GM18526 (cell line): Measurements from ENCODE around the gene MRGPRG.

ENCODE experiments used
- POLR2A ChIP-seq: IDR thresholded peaks from 3 replicates; pipeline ENCODE4 v1.6.1; 2011; ENCODE audit not compliant: insufficient read length; ENCODE audit errors: extremely low read depth

MRGPRG gene, protein sequence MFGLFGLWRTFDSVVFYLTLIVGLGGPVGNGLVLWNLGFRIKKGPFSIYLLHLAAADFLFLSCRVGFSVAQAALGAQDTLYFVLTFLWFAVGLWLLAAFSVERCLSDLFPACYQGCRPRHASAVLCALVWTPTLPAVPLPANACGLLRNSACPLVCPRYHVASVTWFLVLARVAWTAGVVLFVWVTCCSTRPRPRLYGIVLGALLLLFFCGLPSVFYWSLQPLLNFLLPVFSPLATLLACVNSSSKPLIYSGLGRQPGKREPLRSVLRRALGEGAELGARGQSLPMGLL

DNA sequence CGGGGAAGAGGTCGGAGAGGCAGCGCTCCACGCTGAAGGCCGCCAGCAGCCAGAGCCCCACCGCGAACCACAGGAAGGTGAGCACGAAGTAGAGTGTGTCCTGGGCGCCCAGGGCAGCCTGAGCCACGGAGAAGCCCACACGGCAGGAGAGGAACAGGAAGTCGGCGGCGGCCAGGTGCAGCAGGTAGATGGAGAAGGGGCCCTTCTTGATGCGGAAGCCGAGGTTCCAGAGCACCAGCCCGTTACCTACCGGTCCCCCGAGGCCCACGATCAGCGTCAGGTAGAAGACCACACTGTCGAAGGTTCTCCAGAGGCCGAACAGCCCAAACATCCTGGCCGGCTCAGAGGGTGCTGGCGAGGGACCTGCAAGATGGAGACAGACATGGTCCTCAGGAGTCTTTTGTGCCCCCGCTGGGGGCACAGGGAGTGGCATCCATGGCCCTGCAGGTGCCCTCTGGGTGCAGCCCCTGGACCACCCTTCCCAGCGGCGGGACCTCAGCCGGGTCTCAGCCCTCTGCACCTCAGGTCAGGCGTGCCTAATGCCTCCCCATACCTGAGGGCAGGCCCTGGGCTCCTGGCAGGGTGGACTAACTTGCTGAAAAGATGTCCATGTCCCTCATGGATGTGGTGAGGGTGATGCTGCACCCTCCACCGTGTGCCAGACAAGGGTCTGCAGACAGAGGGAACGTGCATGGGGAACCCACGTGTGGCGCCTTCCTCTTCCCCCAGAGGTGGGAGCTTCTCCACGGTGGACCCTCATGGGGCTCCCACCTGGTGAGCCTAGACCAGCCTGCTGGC is at the start of gene MRGPRG:
Gene MRGPRG (minus strand): TSS at position 331 of the 798 bp plus-strand sequence. CDS start 0 bp downstream, at position 331.
- no peak for TF ChIP-seq POLR2A

DNA sequence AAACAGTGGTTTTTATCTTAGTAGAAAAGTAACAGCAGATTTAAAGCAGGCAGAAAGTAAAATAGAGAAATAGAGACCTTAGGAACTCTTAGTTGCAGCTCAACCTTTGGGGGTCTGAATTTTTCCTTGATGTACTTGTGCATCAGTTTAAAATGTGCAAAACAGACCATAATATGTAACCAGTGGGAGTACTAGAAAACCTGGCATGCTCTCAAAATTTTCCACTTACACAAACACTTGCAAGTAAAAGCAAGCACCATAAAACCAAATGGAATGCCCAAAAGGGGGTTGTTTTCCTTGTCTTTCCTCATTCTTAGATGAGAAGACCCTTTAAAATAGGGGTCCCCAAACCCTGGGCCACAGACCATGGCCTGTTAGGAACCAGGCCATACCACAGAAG is 26.5 kb upstream of the MRGPRG start:
- no peak for TF ChIP-seq POLR2A

DNA sequence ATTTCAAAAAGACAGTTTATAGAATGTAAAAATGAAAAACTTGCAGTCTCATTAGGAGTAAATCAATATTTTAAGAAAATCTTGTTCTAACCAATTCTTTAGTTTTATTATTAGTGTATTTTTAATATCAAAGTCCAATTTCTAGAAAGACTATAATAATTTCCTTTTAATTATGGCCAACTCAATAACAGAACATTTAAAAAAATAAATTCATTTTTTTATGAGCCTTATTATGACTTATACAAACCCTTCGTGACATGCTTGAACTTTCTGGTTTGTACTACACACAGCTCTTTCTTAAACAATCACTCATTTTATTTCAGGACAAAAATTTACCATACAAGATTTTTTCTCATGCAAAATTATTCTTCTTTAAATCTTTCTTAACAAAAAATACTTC is 25.3 kb upstream of the MRGPRG start:
- TF ChIP-seq POLR2A: no peak

DNA sequence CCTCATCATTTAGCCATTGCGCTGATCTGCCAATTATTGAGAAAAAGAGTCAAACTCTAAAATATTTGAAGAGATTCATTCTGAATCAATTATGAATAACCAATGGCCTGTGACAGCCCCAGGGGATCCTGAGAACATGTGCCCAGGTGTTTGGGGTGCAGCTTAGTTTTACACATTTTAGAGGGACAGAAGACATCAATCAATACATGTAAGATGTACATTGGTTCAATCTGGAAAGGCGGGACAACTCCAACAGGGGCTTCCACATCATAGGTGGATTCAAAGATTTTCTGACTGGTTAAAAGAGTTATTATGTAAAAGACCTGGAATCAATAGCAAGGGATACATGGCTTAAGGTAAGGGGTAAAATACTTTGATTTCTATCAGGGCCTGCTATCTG is 18.5 kb upstream of the MRGPRG start:
- TF ChIP-seq POLR2A: no peak

DNA sequence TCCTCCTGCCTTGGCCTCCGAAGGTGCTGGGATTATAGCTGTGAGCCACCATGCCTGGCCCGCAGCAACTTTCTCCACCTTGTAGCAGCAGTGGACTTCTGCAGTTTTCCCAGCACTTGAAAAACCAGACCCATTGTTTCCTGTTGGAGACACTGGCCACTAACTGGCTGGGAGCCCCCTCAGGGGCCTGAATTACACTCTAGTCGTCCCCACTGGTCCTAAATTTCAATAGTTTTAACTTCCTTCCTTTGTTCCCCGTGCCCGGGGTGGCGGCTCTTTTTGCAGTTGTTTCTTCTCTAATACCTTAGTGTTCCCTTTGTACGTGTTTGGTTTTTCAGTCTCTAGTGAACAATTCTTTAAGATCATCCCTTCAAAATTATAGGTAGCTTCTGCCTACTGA is 16.2 kb upstream of the MRGPRG start:
- TF ChIP-seq POLR2A: no peak

DNA sequence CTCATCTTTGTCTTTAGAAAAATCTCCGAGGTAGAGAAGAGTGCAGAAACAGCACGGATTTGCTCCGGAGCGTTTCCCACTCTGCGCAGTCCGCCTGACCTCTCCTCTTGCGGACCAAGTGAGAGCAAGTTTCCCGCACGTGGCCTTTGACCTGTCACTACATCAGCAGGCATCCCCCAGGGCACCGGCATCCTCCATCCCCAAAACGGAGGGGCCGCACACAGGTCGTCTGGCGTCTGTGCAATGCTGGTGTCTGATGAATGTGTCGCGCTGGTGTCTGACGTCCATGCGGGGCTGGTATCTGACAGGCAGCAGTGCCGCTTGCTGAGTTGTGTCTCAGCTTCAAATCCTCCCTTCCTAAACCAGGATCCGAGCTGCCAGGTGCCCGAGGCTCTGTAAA is 14.3 kb upstream of the MRGPRG start:
- no peak for TF ChIP-seq POLR2A

DNA sequence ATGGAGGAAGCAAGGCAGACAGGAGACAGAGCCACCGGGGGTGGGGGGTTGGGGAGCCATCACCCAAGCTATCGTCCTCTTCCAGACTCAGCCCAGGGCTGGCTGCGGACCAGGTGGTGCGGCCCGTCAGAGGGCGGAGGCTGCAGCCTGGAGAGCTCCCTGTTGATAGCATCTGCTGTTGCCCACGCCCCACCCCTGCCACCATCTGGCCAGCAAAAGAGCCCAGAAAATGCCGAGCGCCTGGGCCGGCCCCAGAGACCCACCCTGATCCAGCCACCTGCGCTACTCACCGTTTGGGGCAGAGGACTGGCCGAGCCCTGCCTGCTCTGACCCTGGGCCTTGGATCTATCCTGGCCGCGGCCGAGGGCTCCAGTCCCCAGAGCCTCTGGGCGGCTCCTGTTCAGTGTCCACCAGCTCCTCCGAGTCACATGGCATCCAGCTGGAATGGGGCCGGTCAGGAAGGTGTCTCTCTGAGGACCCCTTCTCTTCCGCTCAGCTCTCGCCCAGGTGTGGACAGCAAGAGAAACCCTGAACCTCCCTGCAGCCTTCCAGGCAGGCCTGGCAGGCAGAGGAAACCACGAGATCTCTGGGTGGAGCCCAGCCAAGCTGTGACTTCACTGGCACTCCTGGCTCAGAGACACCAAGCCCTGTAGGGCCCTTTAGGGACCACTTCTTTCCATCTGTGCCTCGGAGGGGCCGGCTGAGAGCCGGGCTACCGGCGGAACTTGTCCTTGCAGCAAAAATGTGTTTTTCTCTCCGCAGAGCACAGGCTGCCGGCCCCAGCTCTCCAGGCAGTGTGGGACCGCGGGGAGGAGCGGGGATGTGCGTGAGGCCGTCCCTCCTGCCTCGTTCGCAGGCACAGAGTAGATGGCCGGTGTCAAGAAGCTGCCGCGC is 13.5 kb upstream of the MRGPRG start, which contains the start of gene MRGPRE:
Gene MRGPRE (minus strand): TSS at position 567 of the 894 bp plus-strand sequence. CDS start 3,618 bp downstream, outside the sequence.
- no peak for TF ChIP-seq POLR2A

DNA sequence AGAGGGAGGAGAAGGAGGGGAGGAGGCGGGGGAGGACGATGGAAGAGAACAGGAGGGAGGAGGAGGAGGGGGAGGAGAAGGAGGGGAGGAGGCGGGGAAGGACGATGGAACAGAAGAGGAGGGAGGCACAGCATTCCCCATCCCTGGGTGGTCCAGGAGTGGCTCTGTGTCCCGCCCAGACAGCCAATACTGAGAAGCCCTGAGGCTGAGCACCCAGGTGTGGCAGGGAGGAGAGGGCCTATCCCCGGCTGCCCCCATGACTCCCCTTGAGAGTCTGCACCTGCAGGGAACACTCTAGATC is 12.9 kb upstream of the MRGPRG start:
- no peak for TF ChIP-seq POLR2A

DNA sequence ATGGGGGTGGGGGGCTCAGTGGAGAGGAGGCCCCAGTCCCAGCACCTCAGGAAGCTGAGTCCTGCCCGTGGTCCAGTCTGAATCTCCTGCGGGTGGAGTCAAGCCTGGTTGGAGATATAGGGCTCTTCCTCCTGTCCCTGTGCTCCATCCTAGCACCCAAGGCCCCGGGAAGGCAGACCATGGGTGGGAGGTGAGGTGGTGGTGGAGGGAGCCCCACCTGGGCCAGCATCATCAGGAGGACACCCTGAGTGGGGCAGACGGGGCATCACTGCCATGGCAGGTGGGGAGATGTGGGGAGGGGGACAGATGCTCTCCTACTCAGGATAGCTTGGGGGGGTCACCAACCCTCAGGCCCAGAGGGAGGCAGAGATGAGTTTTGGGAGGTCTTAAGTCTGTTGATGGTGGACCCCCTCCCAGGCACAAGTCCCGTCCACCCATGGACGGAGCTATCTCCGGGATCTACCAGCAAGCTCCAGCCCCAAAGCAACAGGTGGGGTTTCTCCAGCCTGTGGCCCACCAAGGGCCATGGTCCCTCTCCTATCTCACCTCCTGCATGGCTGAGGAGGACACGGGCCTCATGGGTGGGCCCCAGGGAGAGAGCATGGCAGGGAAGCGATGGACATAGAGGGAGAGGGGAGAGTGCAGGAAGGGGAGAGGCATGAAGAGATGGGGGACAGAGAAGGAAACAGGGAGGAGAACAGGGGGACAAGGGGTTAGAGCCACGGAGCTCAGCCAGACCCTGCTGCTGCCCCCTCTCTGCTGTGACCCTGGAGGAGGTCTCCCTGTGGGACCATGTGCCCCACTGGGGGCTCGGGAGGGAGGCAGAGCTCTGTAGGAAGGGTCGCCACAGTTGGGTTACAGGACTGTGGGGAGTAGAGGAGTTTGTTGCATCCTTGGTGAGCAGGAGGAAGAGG is 12.3 kb upstream of the MRGPRG start:
- TF ChIP-seq POLR2A: no peak

DNA sequence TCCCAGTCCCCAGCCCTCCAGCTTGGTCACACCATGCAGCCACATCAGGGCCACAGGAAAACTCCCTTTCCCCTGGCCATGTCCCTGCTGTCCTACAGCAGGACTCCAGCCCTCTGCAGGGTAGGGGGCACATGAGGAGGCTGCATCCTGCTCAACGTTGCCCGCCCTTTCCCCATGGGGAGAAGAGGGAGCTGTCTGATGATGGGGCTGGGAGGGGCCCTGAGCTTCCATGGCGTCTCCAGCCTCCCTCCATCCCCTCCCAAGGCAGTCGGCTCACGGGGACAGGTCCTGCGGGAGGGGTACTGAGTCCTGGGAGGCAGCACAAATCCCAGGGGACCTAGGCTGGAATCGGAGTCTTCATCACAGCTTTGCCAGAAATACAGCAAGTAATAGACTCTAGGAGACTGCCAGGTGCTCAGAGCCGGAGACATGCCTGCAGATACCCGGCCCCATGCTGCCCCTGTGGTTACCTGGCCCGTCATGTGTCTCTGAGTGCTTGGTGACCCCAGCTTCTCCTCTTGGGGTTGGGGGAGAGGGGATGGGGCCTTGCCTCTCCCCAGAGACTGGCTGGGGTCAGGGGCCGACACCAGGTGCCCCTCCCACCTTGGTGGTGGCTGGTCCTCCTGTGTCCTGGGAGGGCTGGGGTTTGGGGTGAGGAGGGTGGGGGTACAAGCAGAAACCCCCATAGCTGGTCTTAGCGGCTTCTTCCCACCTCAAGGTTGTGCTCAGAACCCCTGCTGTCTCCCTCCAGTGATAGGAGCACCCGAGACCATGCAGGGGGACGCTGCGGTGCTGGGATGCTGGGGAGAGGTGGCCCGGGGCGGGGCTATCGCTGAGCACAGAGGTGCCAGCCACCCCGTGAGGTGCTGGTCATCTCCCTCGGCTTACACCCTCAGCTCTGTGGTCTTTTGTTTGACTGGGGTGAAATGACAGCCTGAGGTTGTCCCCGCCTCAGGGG is 11.3 kb upstream of the MRGPRG start:
- no peak for TF ChIP-seq POLR2A

DNA sequence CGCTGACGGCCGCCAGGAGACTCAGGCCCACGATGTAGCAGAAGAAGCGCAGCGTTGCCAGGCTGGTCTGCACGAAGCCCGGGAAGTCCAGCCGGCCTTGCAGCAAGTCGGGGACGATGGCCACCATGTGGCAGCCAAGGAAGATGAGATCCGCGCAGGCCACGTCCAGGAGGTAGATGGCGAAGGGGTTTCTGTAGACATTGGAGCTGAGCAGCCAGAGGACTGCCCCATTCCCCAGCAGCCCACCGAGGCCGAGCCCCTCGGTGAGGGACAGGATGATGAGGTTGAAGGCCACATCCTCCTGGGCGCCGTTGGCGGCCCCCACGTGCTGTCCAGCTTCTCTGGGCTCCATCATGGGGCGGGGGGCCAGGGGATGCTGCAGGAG is 9.8 kb upstream of the MRGPRG start:
- no peak for TF ChIP-seq POLR2A

DNA sequence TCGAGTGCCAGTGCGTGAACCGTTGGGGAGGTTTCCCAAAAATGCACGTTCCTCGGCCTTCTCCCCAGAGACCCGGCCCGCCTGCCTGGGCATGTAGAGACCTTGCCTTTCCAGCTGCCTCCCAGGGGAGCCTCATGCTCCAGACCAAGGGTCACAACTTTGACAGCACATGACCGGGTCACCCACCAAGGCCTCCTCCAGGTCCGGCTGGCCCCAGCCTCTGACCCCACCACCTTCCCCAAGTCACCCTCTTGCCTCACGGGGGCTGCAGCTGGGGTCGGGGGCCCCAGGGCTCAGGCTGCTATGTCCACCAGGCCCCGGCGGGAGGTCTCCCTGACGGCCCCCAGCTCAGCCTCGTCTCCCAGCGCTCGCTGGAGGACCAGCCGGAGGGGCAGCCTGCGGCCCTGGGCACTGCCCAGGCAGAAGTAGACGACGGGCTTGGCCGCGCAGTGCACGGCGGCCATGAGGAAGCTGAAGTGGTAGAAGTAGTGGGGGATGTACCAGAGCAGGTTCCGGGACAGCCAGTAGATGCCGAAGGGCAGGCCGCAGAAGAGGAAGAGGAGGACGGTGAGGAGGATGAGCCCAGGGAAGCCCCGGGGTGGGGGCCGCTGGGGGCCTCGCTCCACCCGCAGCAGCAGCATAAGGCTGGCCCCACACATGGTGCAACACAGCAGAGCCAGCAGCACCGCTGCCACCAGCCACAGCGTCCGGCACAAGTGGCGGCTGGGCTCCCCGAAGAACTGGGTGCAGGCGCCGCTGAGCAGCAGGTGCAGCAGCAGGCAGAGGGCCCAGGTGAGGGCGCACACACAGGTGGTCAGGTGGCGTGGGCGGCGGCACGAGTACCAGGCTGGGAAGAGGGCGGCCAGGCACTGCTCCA is 9.2 kb upstream of the MRGPRG start:
- no peak for TF ChIP-seq POLR2A
